H9 (cell line): ENCODE data around the gene ATP11B. TPM values are rescaled to one million over a fixed set of nuclear protein-coding genes. Genes with fewer than 3 reads are reported as not detected.

Experiments
- DNase-seq: peaks from one replicate; pipeline ENCODE4 v3.0.0-alpha.2; 2017
- H2AFZ ChIP-seq: one replicate; pipeline ENCODE4 v1.6.1; 2013; ENCODE audit warnings: mild to moderate bottlenecking, low read length, control low read depth, moderate library complexity
- H2AK5ac ChIP-seq: 2 replicates; pipeline ENCODE4 v1.6.1; 2013; ENCODE audit warnings: low read length, control low read depth, mixed read lengths; ENCODE audit not compliant: insufficient read length
- H2BK120ac ChIP-seq: one replicate; pipeline ENCODE4 v1.6.1; 2013; ENCODE audit warnings: low read depth, mild to moderate bottlenecking, low read length, control low read depth, inconsistent platforms; ENCODE audit not compliant: poor library complexity, severe bottlenecking
- H2BK12ac ChIP-seq: 2 replicates; pipeline ENCODE4 v1.6.1; 2013; ENCODE audit warnings: low read length, control low read depth, mixed read lengths, low read depth; ENCODE audit not compliant: insufficient read length
- H2BK15ac ChIP-seq: 2 replicates; pipeline ENCODE4 v1.6.1; 2013; ENCODE audit warnings: low read depth, low read length, control low read depth
- H2BK20ac ChIP-seq: one replicate; pipeline ENCODE4 v1.6.1; 2013; ENCODE audit warnings: low read depth, mild to moderate bottlenecking, low read length, control low read depth, inconsistent platforms; ENCODE audit not compliant: poor library complexity, severe bottlenecking
- H2BK5ac ChIP-seq: 2 replicates; pipeline ENCODE4 v1.6.1; 2013; ENCODE audit warnings: low read length, control low read depth, mixed read lengths; ENCODE audit not compliant: insufficient read length
- H3K14ac ChIP-seq: 2 replicates; pipeline ENCODE4 v1.6.1; 2013; ENCODE audit warnings: low read length, control low read depth; ENCODE audit not compliant: insufficient read depth
- H3K18ac ChIP-seq: 2 replicates; pipeline ENCODE4 v1.6.1; 2013; ENCODE audit warnings: low read depth, mild to moderate bottlenecking, mixed read lengths, low read length, control low read depth; ENCODE audit not compliant: insufficient read length
- H3K23ac ChIP-seq: 2 replicates; pipeline ENCODE4 v1.6.1; 2013; ENCODE audit warnings: low read length, control low read depth, mixed read lengths, low read depth; ENCODE audit not compliant: insufficient read length
- H3K23me2 ChIP-seq: 2 replicates; pipeline ENCODE4 v1.6.1; 2013; ENCODE audit warnings: low read depth, mild to moderate bottlenecking, mixed read lengths, low read length, control low read depth; ENCODE audit not compliant: insufficient read length, poor library complexity, severe bottlenecking
- H3K27ac ChIP-seq: 2 replicates; pipeline ENCODE4 v1.5.1; 2013; ENCODE audit warnings: low read length, control low read depth, mixed read lengths, low read depth; ENCODE audit not compliant: insufficient read length
- H3K27me3 ChIP-seq: 2 replicates; pipeline ENCODE4 v1.6.1; 2013; ENCODE audit warnings: low read length, control low read depth, inconsistent platforms; ENCODE audit not compliant: insufficient read depth
- H3K4ac ChIP-seq: 2 replicates; pipeline ENCODE4 v1.6.1; 2013; ENCODE audit warnings: low read depth, mild to moderate bottlenecking, control low read depth, inconsistent platforms, low read length, moderate library complexity
- H3K4me1 ChIP-seq: 2 replicates; pipeline ENCODE4 v1.6.1; 2013; ENCODE audit warnings: low read length, control low read depth, inconsistent platforms; ENCODE audit not compliant: insufficient read depth
- H3K4me2 ChIP-seq: 2 replicates; pipeline ENCODE4 v1.6.1; 2013; ENCODE audit warnings: low read length, control low read depth, mixed read lengths; ENCODE audit not compliant: insufficient read length, insufficient read depth
- H3K56ac ChIP-seq: 2 replicates; pipeline ENCODE4 v1.6.1; 2013; ENCODE audit warnings: low read depth, mild to moderate bottlenecking, mixed read lengths, low read length, control low read depth; ENCODE audit not compliant: insufficient read length
- H3K79me1 ChIP-seq: 2 replicates; pipeline ENCODE4 v1.6.1; 2013; ENCODE audit warnings: low read depth, mild to moderate bottlenecking, moderate library complexity, low read length, control low read depth, inconsistent platforms; ENCODE audit not compliant: insufficient read depth, poor library complexity, severe bottlenecking
- H3K79me2 ChIP-seq: 2 replicates; pipeline ENCODE4 v1.6.1; 2013; ENCODE audit warnings: low read length, control low read depth, inconsistent platforms; ENCODE audit not compliant: insufficient read depth
- H3K9ac ChIP-seq: 2 replicates; pipeline ENCODE4 v1.6.1; 2013; ENCODE audit warnings: low read length, control low read depth, mixed read lengths; ENCODE audit not compliant: insufficient read length; ENCODE audit errors: extremely low read depth
- H3K9me3 ChIP-seq: one replicate; pipeline ENCODE4 v1.6.1; 2013; ENCODE audit warnings: low read depth, low read length, inconsistent platforms; ENCODE audit not compliant: control insufficient read depth
- H3T11ph ChIP-seq: one replicate; pipeline ENCODE4 v1.6.1; 2013; ENCODE audit warnings: mild to moderate bottlenecking, low read length, control low read depth, inconsistent platforms
- H4K20me1 ChIP-seq: one replicate; pipeline ENCODE4 v1.6.1; 2013; ENCODE audit not compliant: control insufficient read depth, insufficient read length, insufficient read depth
- H4K5ac ChIP-seq: 2 replicates; pipeline ENCODE4 v1.6.1; 2013; ENCODE audit warnings: low read depth, mild to moderate bottlenecking, mixed read lengths, low read length, control low read depth; ENCODE audit not compliant: insufficient read length
- H4K8ac ChIP-seq: replicated peaks from 2 replicates; pipeline ENCODE4 v1.6.1; 2013; ENCODE audit warnings: low read length, control low read depth, mixed read lengths, low read depth; ENCODE audit not compliant: insufficient read length
- H4K91ac ChIP-seq: 2 replicates; pipeline ENCODE4 v1.6.1; 2013; ENCODE audit warnings: low read depth, mild to moderate bottlenecking, moderate library complexity, mixed read lengths, low read length, control low read depth; ENCODE audit not compliant: insufficient read length
- H3K27ac Mint-ChIP-seq, 3 experiments: 2 replicates in 2 of 3; 3 replicates in 1 of 3; pipeline ENCODE4 v1.8.0; 2020 to 2021; ENCODE audit warnings: mixed read lengths in 3 of 3, mild to moderate bottlenecking in 1 of 3, moderate library complexity in 1 of 3
- H3K27me3 Mint-ChIP-seq: 2 replicates; pipeline ENCODE4 v1.8.0; 2021; ENCODE audit warnings: low read depth, mild to moderate bottlenecking, moderate library complexity, mixed read lengths
- H3K36me3 Mint-ChIP-seq, 3 experiments: 2 replicates in 2 of 3; 3 replicates in 1 of 3; pipeline ENCODE4 v1.8.0; 2020 to 2021; ENCODE audit warnings: low read depth in 3 of 3, mixed read lengths in 3 of 3; ENCODE audit not compliant: insufficient read depth in 1 of 3
- H3K4me1 Mint-ChIP-seq, 2 experiments: 2 replicates each; pipeline ENCODE4 v1.8.0; 2020; ENCODE audit warnings: mixed read lengths in 2 of 2
- H3K4me3 Mint-ChIP-seq, 2 experiments: 2 replicates in 1 of 2; 3 replicates in 1 of 2; pipeline ENCODE4 v1.8.0; 2020 to 2021; ENCODE audit warnings: mild to moderate bottlenecking in 2 of 2, mixed read lengths in 2 of 2, moderate library complexity in 1 of 2
- H3K9me3 Mint-ChIP-seq, 2 experiments: 2 replicates in 1 of 2; 3 replicates in 1 of 2; pipeline ENCODE4 v1.8.0; 2020; ENCODE audit warnings: mild to moderate bottlenecking in 2 of 2, mixed read lengths in 2 of 2, moderate library complexity in 1 of 2
- CTCF ChIP-seq: fragments of 200-600 bp; sonication (generic); conservative IDR thresholded peaks from 3 replicates; pipeline ENCODE4 v1.8.0; 2021; ENCODE audit warnings: antibody characterized with exemption, mild to moderate bottlenecking
- WGBS: extraction: QIAGEN DNeasy Blood & Tissue Kit; methylation state at CpG from one replicate; pipeline ENCODE4 v1.1.7; 2013; ENCODE audit warnings: missing lambda C conversion rate, low lambda C conversion rate, mixed read lengths; ENCODE audit not compliant: insufficient read length; ENCODE audit errors: extremely low coverage; 5-methylcytosine and 5-hydroxymethylcytosine counted together
- total RNA-seq: library from RNA; stranded (reverse); gene quantifications from 2 replicates; pipeline ENCODE4 v1.2.1, GENCODE V29; 2021

Gene ATP11B
- total RNA-seq, 1 experiment from 2014 or later, result 30.0 TPM

DNA sequence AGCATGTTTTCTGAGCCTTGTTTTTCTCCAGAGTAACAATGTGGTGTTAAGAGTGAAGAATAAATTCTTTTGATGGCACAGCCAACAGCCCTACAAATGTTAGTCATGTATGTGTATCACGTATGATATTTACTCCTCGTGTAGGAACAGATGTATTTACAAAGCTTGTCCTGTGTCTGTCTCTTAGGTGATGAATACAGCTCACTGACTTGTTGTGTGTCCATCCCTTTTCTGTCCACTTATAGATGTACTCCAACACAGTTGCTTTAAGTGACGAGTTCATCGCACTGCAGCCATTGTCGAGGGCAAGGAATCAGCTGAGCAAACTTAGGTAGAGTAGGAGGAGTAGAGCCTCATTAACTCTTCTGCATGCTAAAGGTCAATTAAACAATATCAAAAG lies 108.9 kb downstream of the ATP11B start:
- H3K9me3 Mint-ChIP-seq, result no peaks in the 10 kb centered on the region
- Histone ChIP-seq H2BK120ac (no peak overlapping the region), H3K4me2 (no peak overlapping the region), H4K91ac (no peak overlapping the region), H4K20me1 (no peaks in the 10 kb centered on the region), H2BK5ac (no peak overlapping the region), H4K5ac (no peak overlapping the region), H3K27ac (no peak overlapping the region), H3K14ac (no peak overlapping the region), H2BK12ac (no peak overlapping the region), H2BK15ac (no peak overlapping the region), H3K18ac (no peak overlapping the region), H3K79me1 (no peaks in the 10 kb centered on the region), H4K8ac (no peak overlapping the region), H3K4me1 (no peaks in the 10 kb centered on the region), H3K23me2 (no peaks in the 10 kb centered on the region), H3K4ac (no peak overlapping the region), H2BK20ac (no peak overlapping the region), H2AFZ (no peak overlapping the region), H3K56ac (no peak overlapping the region), H3K9me3 (no peaks in the 10 kb centered on the region), H3T11ph (no peak overlapping the region), H3K79me2 (no peaks in the 10 kb centered on the region), H3K9ac (no peak overlapping the region), H3K27me3 (no peaks in the 10 kb centered on the region), H3K23ac (no peak overlapping the region), H2AK5ac (no peak overlapping the region)
- peaks cover 2 to 6% of the 10 kb centered on the region in 2 experiments; a peak in 1 of 4 replicates for H3K4me1 Mint-ChIP-seq
- no peak overlapping the region for H3K27ac Mint-ChIP-seq
- DNase-seq, result no peak
- TF ChIP-seq CTCF, result no peak
- WGBS, result no CpG with 5 or more reads among the region's 5 CpGs
- H3K4me3 Mint-ChIP-seq, result no peak overlapping the region
- peaks cover 0 to 5% (median 3%) of the 10 kb centered on the region in 3 experiments; a peak in 1 of 7 replicates for H3K36me3 Mint-ChIP-seq
- H3K27me3 Mint-ChIP-seq, result no peaks in the 10 kb centered on the region
